ENCODE results near the gene SLC25A1. TPM values are rescaled to one million over a fixed set of nuclear protein-coding genes. Genes with fewer than 3 reads are reported as not detected.

SLC25A1 gene
- total RNA-seq, 4 donors from 2014 or later = 61.1 to 450 (median 97.4) TPM

GRCh38 chr22:19130959-19131684, 47.4 kb downstream of the SLC25A1 start, which contains the start of gene TSSK2:
Gene TSSK2, plus strand, starts transcription at chr22:19131308. Its CDS starts 92 bp downstream, at chr22:19131400.
- no peak for TF ChIP-seq CTCF (IDR thresholded peaks at IDR 0.05; ENCODE audit: low read depth)

DNA sequence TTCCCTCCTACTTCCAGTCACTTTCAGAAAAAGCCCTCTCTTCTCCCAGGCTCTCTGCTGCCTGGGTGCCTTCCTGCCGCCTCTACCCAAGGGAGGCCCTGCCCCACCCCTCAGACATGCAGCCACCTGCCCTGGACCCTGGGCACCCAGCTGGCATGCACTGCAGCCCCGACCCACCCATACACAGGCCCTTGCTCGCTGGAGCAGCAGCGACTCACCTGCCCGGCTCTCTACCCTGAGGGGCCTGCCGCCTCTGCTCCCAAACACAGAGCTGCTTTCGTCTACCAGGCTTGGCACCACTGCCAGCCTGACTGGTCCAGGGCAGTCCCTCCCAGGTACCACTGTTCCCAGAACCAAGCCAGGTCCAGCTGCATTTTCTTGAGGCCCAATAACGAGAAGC, 48.7 kb downstream of the SLC25A1 start:
- TF ChIP-seq CTCF (IDR thresholded peaks at IDR 0.05; ENCODE audit: low read depth) = no peak

DNA sequence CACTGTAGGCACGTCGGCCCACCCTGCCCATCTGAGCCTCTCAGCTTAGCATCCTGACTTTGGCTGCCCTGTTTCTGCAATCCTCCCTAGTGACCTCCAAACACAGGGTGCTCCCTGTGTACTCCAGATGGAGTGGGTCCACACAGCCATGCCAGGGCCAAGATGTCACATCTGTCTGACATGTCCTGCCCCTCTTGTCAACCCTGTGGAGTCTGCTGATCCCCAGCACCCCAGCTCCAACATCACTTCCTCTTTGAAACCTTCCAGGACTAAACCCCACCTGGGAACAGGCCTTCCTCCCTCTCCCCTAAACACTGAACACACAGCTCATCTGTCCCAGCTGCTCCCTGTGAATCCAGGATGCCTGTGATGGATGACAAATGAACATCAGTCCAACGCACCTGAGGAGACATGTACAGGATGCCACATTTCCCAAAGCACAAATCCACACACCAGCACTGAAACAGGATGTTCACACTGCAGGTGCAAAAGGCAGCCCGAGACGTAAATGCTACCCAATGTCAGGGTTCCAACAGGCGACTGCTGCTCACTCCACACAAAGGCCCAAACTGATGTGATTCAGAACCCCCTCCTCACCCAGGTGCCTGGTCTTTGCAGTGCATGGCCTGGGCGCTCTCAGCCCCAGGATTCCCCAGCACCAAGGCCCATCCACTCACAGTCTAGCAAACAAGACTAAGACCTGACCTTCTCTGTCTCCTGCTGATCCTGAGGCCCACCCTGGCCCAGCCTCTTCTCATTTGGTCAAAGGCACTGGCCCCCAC, 49.4 kb downstream of the SLC25A1 start:
- no peak for TF ChIP-seq CTCF (IDR thresholded peaks at IDR 0.05; ENCODE audit: low read depth)

- TF ChIP-seq CTCF (IDR thresholded peaks at IDR 0.05; ENCODE audit: low read depth) = no peak
Measured at GRCh38 chr22:19128009-19128401, 50.5 kb downstream of the SLC25A1 start.

DNA sequence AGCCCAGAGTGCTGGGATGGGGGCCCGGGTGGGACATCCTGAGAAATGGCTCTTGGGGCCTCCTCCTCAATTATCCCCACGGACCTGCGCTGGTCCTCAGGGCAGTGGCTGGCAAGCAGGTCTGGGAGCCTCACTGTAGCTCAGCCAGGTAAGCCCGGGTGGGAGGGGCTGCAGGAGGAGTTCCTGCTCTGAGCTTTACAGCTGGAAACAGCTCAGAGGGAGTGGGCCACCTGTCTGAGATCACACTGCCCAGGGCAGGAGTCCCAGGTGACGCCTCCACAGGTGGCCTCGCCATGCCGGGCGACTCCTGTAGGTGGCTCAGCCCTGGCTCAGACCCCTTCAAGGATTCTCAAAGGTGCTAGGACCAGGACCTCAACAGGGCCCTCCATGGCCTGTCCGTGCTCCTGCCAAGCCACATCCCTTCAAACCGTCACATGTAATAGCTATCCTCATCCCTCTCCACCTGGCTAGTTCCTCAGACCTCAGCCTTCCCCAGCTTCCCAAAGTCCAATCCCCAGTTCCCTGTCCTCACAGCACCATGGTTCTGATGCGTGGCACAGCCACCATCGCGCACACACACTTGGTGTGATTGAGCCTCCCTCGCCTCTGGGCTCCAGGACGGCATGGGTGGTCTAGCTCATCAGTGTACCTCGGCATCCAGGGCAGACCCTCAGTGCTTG, 51.1 kb downstream of the SLC25A1 start:
- no peak for TF ChIP-seq CTCF (IDR thresholded peaks at IDR 0.05; ENCODE audit: low read depth)

- no peak for TF ChIP-seq CTCF (IDR thresholded peaks at IDR 0.05; ENCODE audit: low read depth)
Measured at GRCh38 chr22:19126309-19127273, 51.9 kb downstream of the SLC25A1 start.

Other genes starting within 250 kb of the SLC25A1 start
- gene PRODH, start 242.4 kb downstream of the SLC25A1 start, total RNA-seq = 100 to 1,000 TPM in 1 of 4 donors, 10 to 100 TPM in 2, 1 to 10 TPM in 1; 2.2 to 106 (median 16.4) TPM
- gene DGCR2, start 56.3 kb downstream of the SLC25A1 start, total RNA-seq = 10 to 100 TPM; 22.3 to 47.1 (median 30.5) TPM
- gene TSSK2, start 47.4 kb downstream of the SLC25A1 start, total RNA-seq = not detected
- 10 to 100 TPM in 3 of 4 donors, 1 to 10 TPM in 1; 7.8 to 17.7 (median 11.8) TPM for gene ESS2, start 34.1 kb downstream of the SLC25A1 start, total RNA-seq
- not detected for gene GSC2, start 28.4 kb downstream of the SLC25A1 start, total RNA-seq
- 10 to 100 TPM in 3 of 4 donors, 1 to 10 TPM in 1; 7.3 to 23.2 (median 16.5) TPM for gene CLTCL1, start 113.0 kb upstream of the SLC25A1 start, total RNA-seq